Activated CD4-positive, alpha-beta T cell treated with anti-CD3 and anti-CD28 coated beads, Interleukin-2, Interleukin-6, amounts not matched to agents 100 ng/mL and 50 ng/mL, durations not matched to agents 16 hours and 8 hours (primary cell): ENCODE data around the gene MARCHF9.

Experiments used
- DNase-seq: peaks from one replicate; pipeline ENCODE4 v3.0.0-alpha.2; 2020

The MARCHF9 gene

DNA sequence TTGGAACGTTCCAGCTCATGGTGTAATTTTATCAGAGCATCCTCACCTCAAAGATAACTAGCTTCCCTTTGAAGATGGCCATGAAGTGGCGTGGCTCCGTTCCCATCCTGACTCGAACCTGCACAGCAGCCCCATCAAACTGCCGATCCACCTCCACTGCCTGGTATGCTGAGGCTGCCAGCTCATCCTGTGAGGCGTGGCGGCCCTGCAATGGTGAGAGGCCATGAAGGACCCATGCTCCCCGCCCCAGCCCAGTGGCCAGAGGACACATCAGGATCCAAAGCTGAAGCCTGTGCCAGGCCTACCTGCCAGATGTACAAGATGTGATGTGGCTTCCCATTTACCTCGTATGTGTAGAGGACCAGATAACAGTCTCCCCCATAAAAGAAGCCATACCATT lies 52.4 kb downstream of the MARCHF9 start:
- DNase-seq: no peak

DNA sequence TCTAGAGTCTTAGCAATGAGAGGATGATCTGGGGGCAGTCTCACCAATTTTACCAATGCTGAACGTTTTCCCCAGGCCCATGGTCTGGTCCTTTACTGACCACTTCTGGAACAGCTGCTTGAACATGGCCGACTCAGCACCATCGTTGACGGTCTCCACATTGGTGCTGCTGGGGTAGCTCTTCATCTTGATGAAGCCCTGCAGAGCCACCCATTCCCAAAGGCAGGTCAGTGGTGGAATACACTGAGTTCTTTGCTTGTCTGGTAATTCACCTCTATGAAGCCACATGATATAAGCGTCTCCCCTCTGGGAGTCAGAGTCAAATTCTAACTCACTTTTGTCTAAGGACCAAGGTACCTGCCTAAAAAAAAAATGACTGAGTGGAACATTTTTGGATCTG lies 53.4 kb downstream of the MARCHF9 start:
- no peak for DNase-seq

DNA sequence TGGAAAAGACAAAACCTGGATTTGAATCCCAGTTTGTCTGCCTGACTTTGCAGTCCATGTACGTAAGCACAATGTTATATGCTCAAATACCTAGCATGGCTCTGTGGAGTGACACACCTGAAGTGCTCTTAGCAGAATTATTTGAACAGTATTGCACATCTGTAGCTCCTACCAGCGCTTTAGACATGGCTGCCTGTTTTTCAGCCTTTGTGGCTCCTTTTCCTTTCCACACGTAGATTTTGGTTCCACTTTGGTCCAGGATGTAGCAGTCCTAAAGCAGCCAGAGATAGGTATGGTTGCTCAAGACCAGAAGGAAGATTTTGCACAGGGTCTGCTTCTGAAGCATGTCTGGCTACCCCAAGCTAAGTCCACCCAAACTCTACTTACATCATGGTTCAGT lies 54.5 kb downstream of the MARCHF9 start:
- DNase-seq: no peak
